ENCODE measurements around the gene COQ10B.

Gene COQ10B

DNA sequence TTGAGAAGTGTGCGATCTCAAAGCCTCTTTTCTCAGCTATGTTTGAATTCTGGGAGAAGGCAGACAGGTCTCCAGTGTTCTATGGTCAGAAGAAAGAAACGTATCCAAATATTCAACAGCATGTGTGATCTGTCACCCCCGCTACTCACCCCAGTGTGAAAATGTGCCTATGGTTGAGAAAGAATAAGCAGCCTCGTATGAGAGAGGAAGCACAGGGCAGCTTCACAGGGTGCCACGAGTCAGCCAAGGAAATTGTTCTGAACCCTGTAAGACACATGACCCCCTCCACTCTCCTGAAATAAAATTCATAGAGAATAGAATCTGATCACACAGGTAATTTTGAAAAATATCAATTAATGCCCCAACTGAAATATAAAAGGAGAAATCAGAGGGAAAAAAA, 10.5 kb upstream of the COQ10B start:
- Histone ChIP-seq H3K27ac (ENCODE audit: low read depth, low read length, poor library complexity, severe bottlenecking) (no peak overlapping the region), H3K9me2 (ENCODE audit: low read depth, low read length) (no peaks in the 10 kb centered on the region), H3K9me3 (ENCODE audit: low read length) (no peaks in the 10 kb centered on the region), H2AFZ (ENCODE audit: low read length) (no peak overlapping the region), H3K4me1 (ENCODE audit: insufficient read depth, low read length, severe bottlenecking) (no peaks in the 10 kb centered on the region), H3K36me3 (ENCODE audit: insufficient read depth, low read length) (no peaks in the 10 kb centered on the region), H3K79me2 (ENCODE audit: insufficient read depth, low read length) (no peaks in the 10 kb centered on the region), H3K27me3 (ENCODE audit: insufficient read depth, low read length) (no peaks in the 10 kb centered on the region), H3K4me2 (ENCODE audit: low read length) (no peak overlapping the region), H4K20me1 (ENCODE audit: insufficient read depth, low read length) (no peaks in the 10 kb centered on the region), H3K4me3 (ENCODE audit: low read depth, low read length, poor library complexity, severe bottlenecking) (no peak overlapping the region), H3K9ac (ENCODE audit: low read length) (no peak overlapping the region), H3F3A (ENCODE audit: insufficient read depth, low read length) (no peaks in the 10 kb centered on the region)
- TF ChIP-seq, protein P1, sequence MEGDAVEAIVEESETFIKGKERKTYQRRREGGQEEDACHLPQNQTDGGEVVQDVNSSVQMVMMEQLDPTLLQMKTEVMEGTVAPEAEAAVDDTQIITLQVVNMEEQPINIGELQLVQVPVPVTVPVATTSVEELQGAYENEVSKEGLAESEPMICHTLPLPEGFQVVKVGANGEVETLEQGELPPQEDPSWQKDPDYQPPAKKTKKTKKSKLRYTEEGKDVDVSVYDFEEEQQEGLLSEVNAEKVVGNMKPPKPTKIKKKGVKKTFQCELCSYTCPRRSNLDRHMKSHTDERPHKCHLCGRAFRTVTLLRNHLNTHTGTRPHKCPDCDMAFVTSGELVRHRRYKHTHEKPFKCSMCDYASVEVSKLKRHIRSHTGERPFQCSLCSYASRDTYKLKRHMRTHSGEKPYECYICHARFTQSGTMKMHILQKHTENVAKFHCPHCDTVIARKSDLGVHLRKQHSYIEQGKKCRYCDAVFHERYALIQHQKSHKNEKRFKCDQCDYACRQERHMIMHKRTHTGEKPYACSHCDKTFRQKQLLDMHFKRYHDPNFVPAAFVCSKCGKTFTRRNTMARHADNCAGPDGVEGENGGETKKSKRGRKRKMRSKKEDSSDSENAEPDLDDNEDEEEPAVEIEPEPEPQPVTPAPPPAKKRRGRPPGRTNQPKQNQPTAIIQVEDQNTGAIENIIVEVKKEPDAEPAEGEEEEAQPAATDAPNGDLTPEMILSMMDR (IDR thresholded peaks at IDR 0.05; ENCODE audit: low read length) = no peak
- TF ChIP-seq EZH2 (IDR thresholded peaks at IDR 0.05; ENCODE audit: borderline replicate concordance, low read length) = no peak

DNA sequence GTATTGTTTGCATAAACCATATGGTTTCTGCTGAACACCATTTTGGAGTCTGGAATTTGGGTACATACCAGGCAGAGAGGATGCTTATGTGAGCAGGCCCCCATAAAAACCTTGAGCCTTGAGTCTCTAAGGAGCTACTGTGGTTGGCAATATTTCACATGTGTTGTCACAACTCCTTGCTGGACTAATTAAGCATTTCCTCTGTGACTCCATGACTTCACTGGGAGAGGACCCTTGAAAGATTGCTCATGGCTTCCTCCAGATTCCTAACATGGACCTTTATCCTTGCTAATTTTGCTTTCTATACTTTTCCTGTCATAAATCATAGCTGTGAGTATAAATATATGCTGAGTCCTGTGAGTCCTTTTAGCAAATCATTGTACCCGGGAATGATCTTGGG, 7.6 kb upstream of the COQ10B start:
- no peak overlapping the region for H3K4me2 ChIP-seq (ENCODE audit: low read length)
- no peak overlapping the region for H2AFZ ChIP-seq (ENCODE audit: low read length)

DNA sequence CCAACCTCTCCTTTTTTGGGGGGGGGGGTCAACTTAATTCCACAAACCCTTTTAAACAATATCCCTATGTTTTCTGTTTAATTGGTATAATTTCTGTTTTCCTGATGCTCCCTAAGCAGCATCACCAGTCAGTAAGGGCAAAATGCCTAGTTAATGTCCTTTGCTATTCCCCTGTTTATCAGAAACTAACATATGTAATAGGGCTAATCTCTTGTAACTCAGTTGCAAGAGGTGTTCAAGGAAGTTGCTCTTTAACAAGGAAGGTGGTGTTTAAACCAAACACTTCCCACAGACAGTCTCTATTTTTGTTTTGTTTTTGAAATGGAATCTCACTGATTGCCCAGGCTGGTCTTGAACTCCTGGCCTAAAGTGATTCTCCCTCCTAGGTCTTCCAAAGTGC, 6.5 kb upstream of the COQ10B start:
- H3K9me2 ChIP-seq (ENCODE audit: low read depth, low read length) = no peaks in the 10 kb centered on the region
- no peak for TF ChIP-seq EZH2 (IDR thresholded peaks at IDR 0.05; ENCODE audit: borderline replicate concordance, low read length)
- TF ChIP-seq, protein P1 (IDR thresholded peaks at IDR 0.05; ENCODE audit: low read length) = no peak
- H4K20me1 ChIP-seq (ENCODE audit: insufficient read depth, low read length) = no peaks in the 10 kb centered on the region
- no peaks in the 10 kb centered on the region for H3K27me3 ChIP-seq (ENCODE audit: insufficient read depth, low read length)
- H3K4me3 ChIP-seq (ENCODE audit: low read depth, low read length, poor library complexity, severe bottlenecking) = no peak overlapping the region
- H3K36me3 ChIP-seq (ENCODE audit: insufficient read depth, low read length) = no peaks in the 10 kb centered on the region
- H3K4me1 ChIP-seq (ENCODE audit: insufficient read depth, low read length, severe bottlenecking) = no peaks in the 10 kb centered on the region
- H3K9ac ChIP-seq (ENCODE audit: low read length) = no peak overlapping the region
- no peaks in the 10 kb centered on the region for H3K9me3 ChIP-seq (ENCODE audit: low read length)
- H2AFZ ChIP-seq (ENCODE audit: low read length) = no peak overlapping the region
- H3K4me2 ChIP-seq (ENCODE audit: low read length) = no peak overlapping the region
- no peak overlapping the region for H3K27ac ChIP-seq (ENCODE audit: low read depth, low read length, poor library complexity, severe bottlenecking)
- no peaks in the 10 kb centered on the region for H3F3A ChIP-seq (ENCODE audit: insufficient read depth, low read length)
- H3K79me2 ChIP-seq (ENCODE audit: insufficient read depth, low read length) = no peaks in the 10 kb centered on the region

More for the DNA sequence above, 7.6 kb upstream of the COQ10B start:
- Histone ChIP-seq H3K9ac (ENCODE audit: low read length) (no peak overlapping the region), H3K27me3 (ENCODE audit: insufficient read depth, low read length) (no peaks in the 10 kb centered on the region), H3K36me3 (ENCODE audit: insufficient read depth, low read length) (no peaks in the 10 kb centered on the region), H3K9me3 (ENCODE audit: low read length) (no peaks in the 10 kb centered on the region), H3K79me2 (ENCODE audit: insufficient read depth, low read length) (no peaks in the 10 kb centered on the region), H3K4me1 (ENCODE audit: insufficient read depth, low read length, severe bottlenecking) (no peaks in the 10 kb centered on the region), H3K9me2 (ENCODE audit: low read depth, low read length) (no peaks in the 10 kb centered on the region), H3K4me3 (ENCODE audit: low read depth, low read length, poor library complexity, severe bottlenecking) (no peak overlapping the region), H4K20me1 (ENCODE audit: insufficient read depth, low read length) (no peaks in the 10 kb centered on the region), H3F3A (ENCODE audit: insufficient read depth, low read length) (no peaks in the 10 kb centered on the region), H3K27ac (ENCODE audit: low read depth, low read length, poor library complexity, severe bottlenecking) (no peak overlapping the region)
- TF ChIP-seq, protein P1 (IDR thresholded peaks at IDR 0.05; ENCODE audit: low read length) = no peak
- no peak for TF ChIP-seq EZH2 (IDR thresholded peaks at IDR 0.05; ENCODE audit: borderline replicate concordance, low read length)
